PFSK-1 (cell line): ENCODE data around the gene GAPDH.
A peak's percentile ranks its signal among the peaks of the same experiment; 100 is the strongest.

Source experiments
- FOXP2 ChIP-seq: optimal IDR thresholded peaks from 2 replicates; pipeline ENCODE3; 2011; ENCODE audit warnings: borderline replicate concordance, control low read depth, inconsistent platforms; ENCODE audit not compliant: insufficient read depth; ENCODE audit errors: extremely low read length, extremely low read depth
- POLR2AphosphoS5 ChIP-seq: IDR thresholded peaks from 2 replicates; pipeline ENCODE4 v1.6.1; 2012; ENCODE audit warnings: low read depth, mild to moderate bottlenecking, control low read depth, low read length, moderate library complexity
- REST ChIP-seq, 2 experiments: IDR thresholded peaks; 2 replicates each; pipeline versions ENCODE4 v1.6.1 to v1.8.0; 2011 to 2012; ENCODE audit warnings: low read depth in 2 of 2, low read length in 2 of 2, control low read depth in 1 of 2, inconsistent platforms in 1 of 2, mild to moderate bottlenecking in 1 of 2, moderate library complexity in 1 of 2; ENCODE audit not compliant: insufficient read depth in 1 of 2
- SIN3A ChIP-seq: IDR thresholded peaks from 2 replicates; pipeline ENCODE4 v1.6.1; 2012; ENCODE audit warnings: mild to moderate bottlenecking, low read length, moderate library complexity, borderline replicate concordance; ENCODE audit not compliant: insufficient read depth
- TAF1 ChIP-seq: IDR thresholded peaks from 2 replicates; pipeline ENCODE4 v1.6.1; 2012; ENCODE audit warnings: low read length, control low read depth, borderline replicate concordance; ENCODE audit not compliant: insufficient read depth

GAPDH gene

GRCh38 chr12:6528539-6529235 lies 5.6 kb upstream of the GAPDH start:
- TF ChIP-seq FOXP2 (no peak), SIN3A (no peak), TAF1 (no peak), REST (IDR thresholded peaks at IDR 0.05; ENCODE audit: insufficient read depth in 1 of 2, low read depth in 2 of 2, low read length in 2 of 2) (no peak), POLR2AphosphoS5 (no peak)

DNA sequence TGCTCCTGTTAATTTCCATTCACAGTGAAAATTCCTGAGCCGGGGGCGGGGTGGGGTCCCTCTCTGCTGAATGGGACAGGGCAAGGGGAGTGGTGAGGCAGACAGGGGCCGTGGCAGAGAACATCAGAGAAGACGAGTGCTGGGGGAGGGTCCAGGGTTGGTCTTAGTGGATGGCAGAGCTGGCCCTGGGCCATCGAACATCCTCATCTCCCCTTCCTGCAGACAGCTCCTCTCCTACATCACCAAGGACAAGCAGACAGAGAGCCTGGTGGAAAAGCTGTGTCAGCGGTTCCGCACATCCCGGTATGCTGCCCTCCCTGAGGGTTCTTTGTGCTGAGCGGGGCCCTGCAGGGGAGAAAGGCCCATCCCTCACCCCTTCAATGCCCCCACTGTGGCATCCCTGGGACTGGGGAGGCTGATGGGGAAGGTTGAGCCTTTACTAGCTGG lies 5.0 kb upstream of the GAPDH start:
- TF ChIP-seq FOXP2 (no peak), SIN3A (no peak), REST (IDR thresholded peaks at IDR 0.05; ENCODE audit: insufficient read depth in 1 of 2, low read depth in 2 of 2, low read length in 2 of 2) (no peak), POLR2AphosphoS5 (no peak)

- TF ChIP-seq SIN3A = no peak
- TF ChIP-seq FOXP2 = no peak
- TF ChIP-seq REST (IDR thresholded peaks at IDR 0.05; ENCODE audit: insufficient read depth in 1 of 2, low read depth in 2 of 2, low read length in 2 of 2) = no peak
- TF ChIP-seq POLR2AphosphoS5 = no peak
- no peak for TF ChIP-seq TAF1
These were observed 3.6 kb upstream of the GAPDH start for GRCh38 chr12:6530576-6531260.

- TF ChIP-seq SIN3A (no peak), POLR2AphosphoS5 (peak; percentile 48; the same call in 1 of the 2 replicates)
These were observed 2.0 kb upstream of the GAPDH start for GRCh38 chr12:6532051-6532926.

DNA sequence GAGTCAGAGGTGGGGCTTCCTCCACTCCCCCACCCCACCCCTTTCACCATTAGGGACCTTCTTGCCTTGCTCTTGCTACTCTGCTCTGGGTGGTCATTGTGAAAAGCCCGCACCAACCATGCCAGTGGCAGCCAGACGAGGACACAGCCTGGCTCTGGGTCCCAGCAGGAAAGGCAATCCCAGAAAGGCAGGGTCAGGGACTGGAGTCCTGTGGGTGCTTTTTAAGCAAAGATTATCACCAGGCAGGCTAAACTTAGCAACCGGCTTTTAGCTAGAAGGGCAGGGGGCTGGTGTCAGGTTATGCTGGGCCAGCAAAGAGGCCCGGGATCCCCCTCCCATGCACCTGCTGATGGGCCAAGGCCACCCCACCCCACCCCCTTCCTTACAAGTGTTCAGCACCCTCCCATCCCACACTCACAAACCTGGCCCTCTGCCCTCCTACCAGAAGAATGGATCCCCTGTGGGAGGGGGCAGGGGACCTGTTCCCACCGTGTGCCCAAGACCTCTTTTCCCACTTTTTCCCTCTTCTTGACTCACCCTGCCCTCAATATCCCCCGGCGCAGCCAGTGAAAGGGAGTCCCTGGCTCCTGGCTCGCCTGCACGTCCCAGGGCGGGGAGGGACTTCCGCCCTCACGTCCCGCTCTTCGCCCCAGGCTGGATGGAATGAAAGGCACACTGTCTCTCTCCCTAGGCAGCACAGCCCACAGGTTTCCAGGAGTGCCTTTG lies 1.2 kb upstream of the GAPDH start:
- no peak for TF ChIP-seq FOXP2
- TF ChIP-seq SIN3A = no peak
- TF ChIP-seq REST (IDR thresholded peaks at IDR 0.05; ENCODE audit: insufficient read depth in 1 of 2, low read depth in 2 of 2, low read length in 2 of 2) = no peak
- peak; percentile 20; the same call in 1 of the 2 replicates for TF ChIP-seq TAF1
- TF ChIP-seq POLR2AphosphoS5 = peak; percentile 78
